CD8-positive, alpha-beta memory T cell (primary cell): ENCODE measurements around the gene OS9. TPM values are rescaled to one million over a fixed set of nuclear protein-coding genes. Genes with fewer than 3 reads are reported as not detected.

Experiments
- CTCF ChIA-PET: fragments of 350-600 bp; sonication (Branson Sonifier 250); formaldehyde crosslinking; loops from one replicate; lab custom pipeline; 2021; ENCODE audit warnings: antibody characterized with exemption; lab: Charles Lee
- POLR2A ChIA-PET: fragments of 350-600 bp; sonication (Branson Sonifier 250); formaldehyde crosslinking; loops from one replicate; lab custom pipeline; 2021; ENCODE audit warnings: antibody characterized with exemption; lab: Charles Lee
- DNase-seq, 5 donors: peaks; one replicate each; pipeline versions ENCODE4 v3.0.0 to v3.0.0-alpha.2; 2020 to 2022; ENCODE audit warnings: mixed read lengths in 1 of 5
- H3K27ac ChIP-seq: one replicate; pipeline ENCODE4 v1.7.0; 2013; ENCODE audit warnings: low read depth, mild to moderate bottlenecking, low read length, moderate library complexity
- H3K27me3 ChIP-seq: 2 replicates; pipeline ENCODE4 v1.7.0; 2013; ENCODE audit warnings: low read length, mild to moderate bottlenecking; ENCODE audit not compliant: insufficient read depth, poor library complexity, severe bottlenecking
- H3K36me3 ChIP-seq: 2 replicates; pipeline ENCODE4 v1.7.0; 2013; ENCODE audit warnings: mild to moderate bottlenecking, low read length, moderate library complexity; ENCODE audit not compliant: insufficient read depth
- H3K4me1 ChIP-seq: 2 replicates; pipeline ENCODE4 v1.7.0; 2013; ENCODE audit warnings: mild to moderate bottlenecking, low read length, moderate library complexity; ENCODE audit not compliant: insufficient read depth
- H3K4me3 ChIP-seq: 2 replicates; pipeline ENCODE4 v1.7.0; 2013; ENCODE audit warnings: mild to moderate bottlenecking, low read length
- H3K9me3 ChIP-seq: 2 replicates; pipeline ENCODE4 v1.7.0; 2013; ENCODE audit warnings: mild to moderate bottlenecking, low read length
- H3K27ac Mint-ChIP-seq, 8 donors: one replicate each; pipeline ENCODE4 v1.8.0; 2020 to 2021; ENCODE audit warnings: mixed read lengths in 8 of 8, mild to moderate bottlenecking in 6 of 8, inconsistent platforms in 3 of 8, moderate library complexity in 3 of 8
- H3K27me3 Mint-ChIP-seq, 2 donors: one replicate each; pipeline ENCODE4 v1.8.0; 2020 to 2021; ENCODE audit warnings: mixed read lengths in 2 of 2, mild to moderate bottlenecking in 1 of 2, moderate library complexity in 1 of 2
- H3K36me3 Mint-ChIP-seq, 3 donors: one replicate each; pipeline ENCODE4 v1.8.0; 2020 to 2021; ENCODE audit warnings: mixed read lengths in 3 of 3, inconsistent platforms in 1 of 3, mild to moderate bottlenecking in 1 of 3
- H3K4me1 Mint-ChIP-seq, 3 donors: one replicate each; pipeline ENCODE4 v1.8.0; 2020 to 2021; ENCODE audit warnings: mixed read lengths in 3 of 3, inconsistent platforms in 1 of 3, mild to moderate bottlenecking in 1 of 3
- H3K4me3 Mint-ChIP-seq, 7 donors: one replicate each; pipeline ENCODE4 v1.8.0; 2020 to 2021; ENCODE audit warnings: mixed read lengths in 7 of 7, mild to moderate bottlenecking in 6 of 7, moderate library complexity in 4 of 7, inconsistent platforms in 2 of 7
- H3K9me3 Mint-ChIP-seq, 5 donors: one replicate each; pipeline ENCODE4 v1.8.0; 2020 to 2022; ENCODE audit warnings: mixed read lengths in 5 of 5, mild to moderate bottlenecking in 3 of 5, moderate library complexity in 2 of 5, inconsistent platforms in 1 of 5
- polyA plus RNA-seq: library from polyadenylated mRNA; unstranded; fragments of 300-500 nt; fragmentation: Illumina TruSeq; gene quantifications from one replicate; pipeline ENCODE4 v1.2.3, GENCODE V29; 2021
- total RNA-seq, 2 experiments: library from RNA; stranded (reverse); gene quantifications; one replicate each; pipeline ENCODE4 v1.2.3, GENCODE V29; 2021

OS9 gene
- total and polyA plus RNA-seq, 3 experiments from 2014 or later, result 86.9 to 103 (median 96.8) TPM

- CTCF ChIA-PET, result no interaction called here
- H3K36me3 Mint-ChIP-seq, result peaks cover 13 to 89% (median 18%) of the 10 kb centered on the region in 3 donors
Observed at GRCh38 chr12:57730336-57731067, 36.6 kb downstream of the OS9 start.

GRCh38 chr12:57731411-57732080 lies 37.6 kb downstream of the OS9 start:
- POLR2A ChIA-PET, result no interaction called here
- Mint-ChIP-seq H3K4me1 (peaks cover 12 to 18% (median 12%) of the 10 kb centered on the region in 3 donors), H3K27ac (peak overlapping the region in 5 of 8 donors; percentile 30 to 54 (median 38)), H3K4me3 (no peak overlapping the region), H3K9me3 (no peaks in the 10 kb centered on the region), H3K36me3 (peaks cover 13 to 91% (median 18%) of the 10 kb centered on the region in 3 donors), H3K27me3 (peaks cover 0 to 2% of the 10 kb centered on the region in 2 donors)
- peak in 1 of 5 donors; percentile 36 for DNase-seq
- no peaks in the 10 kb centered on the region for H3K9me3 ChIP-seq
- no peaks in the 10 kb centered on the region for H3K4me1 ChIP-seq
- no peak overlapping the region for H3K27ac ChIP-seq
- H3K36me3 ChIP-seq, result peaks cover 66% of the 10 kb centered on the region
- CTCF ChIA-PET, result no interaction called here
- no peaks in the 10 kb centered on the region for H3K27me3 ChIP-seq
- no peak overlapping the region for H3K4me3 ChIP-seq

More at GRCh38 chr12:57730336-57731067, 36.6 kb downstream of the OS9 start:
- Mint-ChIP-seq H3K9me3 (no peaks in the 10 kb centered on the region), H3K27ac (peak overlapping the region in 5 of 8 donors; percentile 17 to 58 (median 39)), H3K4me1 (peaks cover 9 to 11% (median 9%) of the 10 kb centered on the region in 3 donors), H3K4me3 (no peak overlapping the region), H3K27me3 (peaks cover 0 to 3% of the 10 kb centered on the region in 2 donors)
- H3K27ac ChIP-seq, result no peak overlapping the region
- no peak overlapping the region for H3K4me3 ChIP-seq
- POLR2A ChIA-PET, result no interaction called here
- H3K36me3 ChIP-seq, result peaks cover 66% of the 10 kb centered on the region
- no peaks in the 10 kb centered on the region for H3K9me3 ChIP-seq
- no peaks in the 10 kb centered on the region for H3K27me3 ChIP-seq
- no peak for DNase-seq
- H3K4me1 ChIP-seq, result no peaks in the 10 kb centered on the region

GRCh38 chr12:57732270-57732669 lies 38.3 kb downstream of the OS9 start:
- Mint-ChIP-seq H3K27ac (peak overlapping the region in 5 of 8 donors; percentile 36 to 90 (median 78)), H3K9me3 (no peaks in the 10 kb centered on the region), H3K36me3 (peaks cover 13 to 92% (median 18%) of the 10 kb centered on the region in 3 donors), H3K4me1 (peaks cover 16 to 23% (median 16%) of the 10 kb centered on the region in 3 donors), H3K4me3 (peak overlapping the region in 1 of 7 donors; percentile 36), H3K27me3 (peaks cover 0 to 2% of the 10 kb centered on the region in 2 donors)
- POLR2A ChIA-PET, result no interaction called here
- H3K4me3 ChIP-seq, result no peak overlapping the region
- H3K27me3 ChIP-seq, result no peaks in the 10 kb centered on the region
- H3K27ac ChIP-seq, result no peak overlapping the region
- no peaks in the 10 kb centered on the region for H3K9me3 ChIP-seq
- CTCF ChIA-PET, result no interaction called here
- H3K4me1 ChIP-seq, result no peaks in the 10 kb centered on the region
- peak in 1 of 5 donors; percentile 22 for DNase-seq
- peaks cover 66% of the 10 kb centered on the region for H3K36me3 ChIP-seq

- peaks cover 16 to 23% (median 16%) of the 10 kb centered on the region in 3 donors for H3K4me1 Mint-ChIP-seq
- DNase-seq, result peak in 1 of 5 donors; percentile 20
- peaks cover 13 to 85% (median 16%) of the 10 kb centered on the region in 3 donors for H3K36me3 Mint-ChIP-seq
- CTCF ChIA-PET, result no interaction called here
- H3K27ac Mint-ChIP-seq, result peak overlapping the region in 6 of 8 donors; percentile 54 to 96 (median 82)
- Histone ChIP-seq H3K36me3 (peaks cover 62% of the 10 kb centered on the region), H3K27ac (no peak overlapping the region), H3K4me1 (no peaks in the 10 kb centered on the region), H3K4me3 (no peak overlapping the region), H3K9me3 (no peaks in the 10 kb centered on the region), H3K27me3 (no peaks in the 10 kb centered on the region)
- no peak overlapping the region for H3K4me3 Mint-ChIP-seq
- no peaks in the 10 kb centered on the region for H3K9me3 Mint-ChIP-seq
- peaks cover 0 to 2% of the 10 kb centered on the region in 2 donors for H3K27me3 Mint-ChIP-seq
- POLR2A ChIA-PET, result no interaction called here
Observed at GRCh38 chr12:57732726-57733593, 39.0 kb downstream of the OS9 start.

- H3K27me3 ChIP-seq, result no peaks in the 10 kb centered on the region
- peak overlapping the region in 7 of 8 donors; percentile 26 to 93 (median 66) for H3K27ac Mint-ChIP-seq
- H3K4me3 ChIP-seq, result no peak overlapping the region
- POLR2A ChIA-PET, result no interaction called here
- H3K36me3 ChIP-seq, result peaks cover 60% of the 10 kb centered on the region
- no peak overlapping the region for H3K27ac ChIP-seq
- H3K9me3 Mint-ChIP-seq, result no peaks in the 10 kb centered on the region
- H3K27me3 Mint-ChIP-seq, result peaks cover 0 to 2% of the 10 kb centered on the region in 2 donors
- DNase-seq, result peak in 1 of 5 donors; percentile 37
- no peaks in the 10 kb centered on the region for H3K9me3 ChIP-seq
- H3K4me3 Mint-ChIP-seq, result no peak overlapping the region
- H3K4me1 ChIP-seq, result peaks cover 3% of the 10 kb centered on the region
- H3K4me1 Mint-ChIP-seq, result peaks cover 17 to 25% (median 17%) of the 10 kb centered on the region in 3 donors
- H3K36me3 Mint-ChIP-seq, result peaks cover 7 to 78% (median 12%) of the 10 kb centered on the region in 3 donors
- CTCF ChIA-PET, result no interaction called here
Observed at GRCh38 chr12:57733928-57734327, 40.0 kb downstream of the OS9 start.

- no peak for DNase-seq
- Mint-ChIP-seq H3K36me3 (peaks cover 12 to 79% (median 12%) of the 10 kb centered on the region in 3 donors), H3K27me3 (peaks cover 0 to 2% of the 10 kb centered on the region in 2 donors), H3K9me3 (no peaks in the 10 kb centered on the region), H3K4me3 (peak overlapping the region in 1 of 7 donors; percentile 80), H3K4me1 (peaks cover 23 to 31% (median 24%) of the 10 kb centered on the region in 3 donors), H3K27ac (peak overlapping the region in 7 of 8 donors; percentile 37 to 93 (median 84))
- Histone ChIP-seq H3K4me3 (no peak overlapping the region), H3K27ac (no peak overlapping the region), H3K9me3 (no peaks in the 10 kb centered on the region), H3K36me3 (peaks cover 59% of the 10 kb centered on the region), H3K27me3 (no peaks in the 10 kb centered on the region), H3K4me1 (peaks cover 10% of the 10 kb centered on the region)
- POLR2A ChIA-PET, result no interaction called here
- CTCF ChIA-PET, result interaction anchor here (1.2 kb wide), 1 partner anchor 25 kb away, joined by 4 read pairs; no protein-coding TSS in a partner anchor
Observed at GRCh38 chr12:57734591-57734990, 40.7 kb downstream of the OS9 start.

GRCh38 chr12:57735198-57735855 lies 41.4 kb downstream of the OS9 start:
- H3K9me3 Mint-ChIP-seq, result no peaks in the 10 kb centered on the region
- Histone ChIP-seq H3K36me3 (peaks cover 52% of the 10 kb centered on the region), H3K27me3 (no peaks in the 10 kb centered on the region), H3K27ac (no peak overlapping the region), H3K9me3 (no peaks in the 10 kb centered on the region), H3K4me3 (no peak overlapping the region), H3K4me1 (peaks cover 17% of the 10 kb centered on the region)
- peaks cover 0 to 2% of the 10 kb centered on the region in 2 donors for H3K27me3 Mint-ChIP-seq
- peaks cover 26 to 39% (median 30%) of the 10 kb centered on the region in 3 donors for H3K4me1 Mint-ChIP-seq
- peaks cover 12 to 77% (median 12%) of the 10 kb centered on the region in 3 donors for H3K36me3 Mint-ChIP-seq
- ChIA-PET CTCF (interaction anchor here (1.0 to 1.4 kb wide), 3 partner anchors 9 to 24 kb away, joined by 3 to 4 read pairs (median 4); partner anchors contain the start of gene TSPAN31), POLR2A (interaction anchor here (0.5 kb wide), 1 partner anchor 478 kb away, joined by 4 read pairs; no protein-coding TSS in a partner anchor)
- peak in 1 of 5 donors; percentile 38 for DNase-seq
- H3K27ac Mint-ChIP-seq, result peak overlapping the region; percentile 37 to 93 (median 83)
- peak overlapping the region in 2 of 7 donors; percentile 47 to 80 for H3K4me3 Mint-ChIP-seq
